Measurements from ENCODE around the gene FNIP1.
"Not testable (repeated sequence)": the region's sequence is repeated elsewhere in the genome, so short reads cannot be mapped to it uniquely, and the experiment has no call there.

Gene FNIP1

GRCh38 chr5:131786900-131787692 lies 9.7 kb downstream of the FNIP1 start:
- no peak for FAIRE-seq

- FAIRE-seq = no peak
These were observed 10.8 kb downstream of the FNIP1 start for GRCh38 chr5:131786036-131786435.

- FAIRE-seq = no peak
These were observed 12.9 kb downstream of the FNIP1 start for GRCh38 chr5:131783874-131784273.

GRCh38 chr5:131783357-131783756 lies 13.5 kb downstream of the FNIP1 start:
- FAIRE-seq = no peak

GRCh38 chr5:131782717-131783116 lies 14.1 kb downstream of the FNIP1 start:
- no peak for FAIRE-seq

- FAIRE-seq = not testable (repeated sequence)
These were observed 18.7 kb downstream of the FNIP1 start for GRCh38 chr5:131778141-131778540.

- FAIRE-seq = no peak
These were observed 20.4 kb downstream of the FNIP1 start for GRCh38 chr5:131776450-131776849.

GRCh38 chr5:131774652-131775367 lies 22.0 kb downstream of the FNIP1 start:
- no peak for FAIRE-seq

GRCh38 chr5:131773805-131774204 lies 23.0 kb downstream of the FNIP1 start:
- FAIRE-seq = no peak

GRCh38 chr5:131771692-131772091 lies 25.1 kb downstream of the FNIP1 start:
- FAIRE-seq = no peak

- no peak for FAIRE-seq
These were observed 26.9 kb downstream of the FNIP1 start for GRCh38 chr5:131769961-131770360.

- FAIRE-seq = no peak
These were observed 27.5 kb downstream of the FNIP1 start for GRCh38 chr5:131769336-131769735.

- no peak for FAIRE-seq
These were observed 28.9 kb downstream of the FNIP1 start for GRCh38 chr5:131767891-131768290.

- FAIRE-seq = no peak
These were observed 30.1 kb downstream of the FNIP1 start for GRCh38 chr5:131766689-131767088.

- FAIRE-seq = no peak
These were observed 31.6 kb downstream of the FNIP1 start for GRCh38 chr5:131765261-131765660.

GRCh38 chr5:131763968-131764367 lies 32.8 kb downstream of the FNIP1 start:
- FAIRE-seq = no peak

GRCh38 chr5:131760793-131761192 lies 36.0 kb downstream of the FNIP1 start:
- no peak for FAIRE-seq

- no peak for FAIRE-seq
These were observed 37.1 kb downstream of the FNIP1 start for GRCh38 chr5:131759704-131760103.

GRCh38 chr5:131758520-131758900 lies 38.3 kb downstream of the FNIP1 start:
- no peak for FAIRE-seq

- no peak for FAIRE-seq
These were observed 38.8 kb downstream of the FNIP1 start for GRCh38 chr5:131757830-131758519.

- no peak for FAIRE-seq
These were observed 39.9 kb downstream of the FNIP1 start for GRCh38 chr5:131756942-131757341.

- FAIRE-seq = no peak
These were observed 42.5 kb downstream of the FNIP1 start for GRCh38 chr5:131754363-131754762.

- no peak for FAIRE-seq
These were observed 45.3 kb downstream of the FNIP1 start for GRCh38 chr5:131751506-131751905.

Data from TTC549 (cell line).